ENCODE data around the gene LMF1. TPM values are rescaled to one million over a fixed set of nuclear protein-coding genes. Genes with fewer than 3 reads are reported as not detected.

The LMF1 gene
- total and polyA plus RNA-seq, 2 experiments from 2014 or later, result 18.8 to 41.6 TPM

GRCh38 chr16:818132-818531, 152.7 kb downstream of the LMF1 start:
- Histone ChIP-seq H3K27ac (no peak overlapping the region), H3K27me3 (peaks cover 5% of the 10 kb centered on the region), H3K4me1 (ENCODE audit: low read depth) (no peaks in the 10 kb centered on the region), H3K36me3 (no peaks in the 10 kb centered on the region), H3K4me3 (no peak overlapping the region), H3K9me3 (ENCODE audit: low read depth) (no peaks in the 10 kb centered on the region)
- DNase-seq (ENCODE audit: low read depth in 1 of 2, low spot score in 1 of 2), result no peak
- no peak for TF ChIP-seq CTCF (IDR thresholded peaks at IDR 0.05; ENCODE audit: low read depth, low read length)

DNA sequence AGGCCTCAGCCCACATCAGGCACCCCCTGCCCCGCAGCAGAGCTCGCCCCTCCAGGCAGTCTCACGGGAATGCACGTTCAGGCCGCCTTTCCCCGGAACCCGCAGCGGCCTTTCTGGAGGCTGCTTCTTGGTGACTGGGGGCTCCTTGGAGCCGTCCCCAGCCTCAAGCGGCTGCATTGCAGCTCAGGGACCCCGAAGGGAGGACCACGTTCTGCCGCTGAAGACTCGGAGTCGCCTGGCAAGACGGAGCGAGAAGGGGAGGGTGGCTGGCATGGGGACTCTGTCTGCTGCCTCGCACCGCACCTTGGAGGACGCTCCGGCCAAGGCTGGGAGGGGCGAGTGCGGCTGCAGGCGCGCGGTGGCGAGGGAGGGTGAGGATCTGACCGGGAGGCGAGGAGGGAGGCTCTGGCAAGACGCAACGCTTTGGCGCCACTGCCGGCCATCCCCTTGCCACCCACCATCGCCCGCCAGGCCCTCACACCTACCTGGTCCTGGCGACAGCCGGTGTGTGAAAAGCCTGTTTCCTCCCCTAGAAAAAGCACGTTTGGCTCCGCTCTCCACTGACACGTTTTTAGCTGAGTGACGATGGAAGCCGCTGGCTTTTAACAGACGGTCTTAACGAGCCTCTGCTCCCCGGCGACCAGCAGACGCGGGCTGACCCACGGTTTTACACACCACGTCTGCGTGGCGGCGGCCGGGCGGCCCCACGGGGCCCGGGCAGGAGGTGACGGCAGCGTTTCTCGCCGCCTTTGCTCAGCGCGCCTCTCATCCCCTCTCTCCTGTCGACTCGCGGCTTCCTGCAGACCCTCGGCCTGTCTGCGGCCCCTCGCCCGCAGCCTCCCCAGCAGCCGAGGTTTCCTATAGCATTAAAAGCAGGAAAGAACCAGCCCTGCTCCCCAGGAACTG, 153.5 kb downstream of the LMF1 start:
- TF ChIP-seq CTCF (IDR thresholded peaks at IDR 0.05; ENCODE audit: low read depth, low read length), result no peak
- H3K27me3 ChIP-seq, result peaks cover 10% of the 10 kb centered on the region
- H3K36me3 ChIP-seq, result no peaks in the 10 kb centered on the region
- no peaks in the 10 kb centered on the region for H3K4me1 ChIP-seq (ENCODE audit: low read depth)
- no peaks in the 10 kb centered on the region for H3K9me3 ChIP-seq (ENCODE audit: low read depth)
- no peak overlapping the region for H3K4me3 ChIP-seq
- no peak for DNase-seq (ENCODE audit: low read depth in 1 of 2, low spot score in 1 of 2)
- H3K27ac ChIP-seq, result no peak overlapping the region

GRCh38 chr16:815861-816260, 154.9 kb downstream of the LMF1 start:
- DNase-seq (ENCODE audit: low read depth in 1 of 2, low spot score in 1 of 2), result no peak
- no peaks in the 10 kb centered on the region for H3K4me1 ChIP-seq (ENCODE audit: low read depth)
- H3K27ac ChIP-seq, result no peak overlapping the region
- no peak for TF ChIP-seq CTCF (IDR thresholded peaks at IDR 0.05; ENCODE audit: low read depth, low read length)
- no peaks in the 10 kb centered on the region for H3K9me3 ChIP-seq (ENCODE audit: low read depth)
- H3K27me3 ChIP-seq, result peaks cover 15% of the 10 kb centered on the region
- H3K4me3 ChIP-seq, result no peak overlapping the region
- no peaks in the 10 kb centered on the region for H3K36me3 ChIP-seq

GRCh38 chr16:814974-815373, 155.8 kb downstream of the LMF1 start:
- peaks cover 19% of the 10 kb centered on the region for H3K27me3 ChIP-seq

DNA sequence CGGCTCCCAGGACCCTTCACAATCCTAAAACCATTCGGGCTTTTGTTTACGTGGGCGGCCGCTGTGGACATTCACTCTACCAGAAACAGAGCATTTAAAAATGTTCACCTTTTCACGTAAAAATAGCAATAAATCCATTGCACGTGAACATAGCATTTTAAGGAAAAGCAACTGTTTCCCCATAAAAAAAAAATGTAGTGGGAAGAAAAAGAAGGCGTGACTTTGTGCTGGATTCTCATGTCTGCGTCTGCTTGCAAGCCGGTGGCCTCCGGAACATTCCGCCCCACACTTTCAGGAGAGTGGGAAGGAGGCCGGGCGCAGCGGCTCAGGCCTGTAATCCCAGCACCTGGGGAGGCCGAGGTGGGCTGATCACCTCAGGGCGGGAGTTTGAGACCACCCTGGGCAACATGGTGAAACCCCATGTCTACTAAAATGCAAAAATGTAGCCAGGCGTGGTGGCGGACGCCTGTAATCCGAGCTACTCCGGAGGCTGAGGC, 156.8 kb downstream of the LMF1 start:
- H3K27me3 ChIP-seq, result peaks cover 19% of the 10 kb centered on the region
- no peak for TF ChIP-seq CTCF (IDR thresholded peaks at IDR 0.05; ENCODE audit: low read depth, low read length)
- no peak overlapping the region for H3K27ac ChIP-seq
- H3K36me3 ChIP-seq, result no peaks in the 10 kb centered on the region
- H3K9me3 ChIP-seq (ENCODE audit: low read depth), result no peaks in the 10 kb centered on the region
- H3K4me3 ChIP-seq, result no peak overlapping the region
- no peaks in the 10 kb centered on the region for H3K4me1 ChIP-seq (ENCODE audit: low read depth)
- no peak for DNase-seq (ENCODE audit: low read depth in 1 of 2, low spot score in 1 of 2)

More at GRCh38 chr16:814974-815373, 155.8 kb downstream of the LMF1 start:
- peak in 1 of 2 donors; percentile 6 for DNase-seq (ENCODE audit: low read depth in 1 of 2, low spot score in 1 of 2)
- no peak overlapping the region for H3K4me3 ChIP-seq
- H3K36me3 ChIP-seq, result no peaks in the 10 kb centered on the region
- no peaks in the 10 kb centered on the region for H3K9me3 ChIP-seq (ENCODE audit: low read depth)
- H3K27ac ChIP-seq, result no peak overlapping the region
- no peak for TF ChIP-seq CTCF (IDR thresholded peaks at IDR 0.05; ENCODE audit: low read depth, low read length)
- H3K4me1 ChIP-seq (ENCODE audit: low read depth), result no peaks in the 10 kb centered on the region
